ENCODE results near the gene ZKSCAN4.

Gene ZKSCAN4

DNA sequence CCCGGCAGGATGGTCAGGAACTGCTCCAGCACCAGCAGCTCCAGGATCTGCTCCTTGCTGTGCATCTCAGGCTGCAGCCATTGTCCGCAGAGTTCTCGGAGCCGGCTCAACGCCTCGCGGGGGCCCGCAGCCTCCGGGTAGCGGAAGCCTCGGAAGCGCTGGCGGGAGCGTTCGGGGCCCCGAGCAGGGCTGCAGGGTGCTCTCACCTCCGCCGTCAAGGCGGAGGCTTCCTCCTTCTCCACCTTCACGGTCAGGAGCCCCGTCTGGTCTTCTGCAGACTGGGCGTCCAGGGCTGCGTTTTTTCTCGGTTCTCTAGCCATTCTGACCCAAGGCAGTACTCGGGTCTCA lies 434 bp downstream of the ZKSCAN4 start:
- DNase-seq (ENCODE audit: low read depth) = peak; percentile 13
- H3K4me3 ChIP-seq (ENCODE audit: low read depth, low read length) = peak overlapping the region; percentile 87
- TF ChIP-seq, protein P1, sequence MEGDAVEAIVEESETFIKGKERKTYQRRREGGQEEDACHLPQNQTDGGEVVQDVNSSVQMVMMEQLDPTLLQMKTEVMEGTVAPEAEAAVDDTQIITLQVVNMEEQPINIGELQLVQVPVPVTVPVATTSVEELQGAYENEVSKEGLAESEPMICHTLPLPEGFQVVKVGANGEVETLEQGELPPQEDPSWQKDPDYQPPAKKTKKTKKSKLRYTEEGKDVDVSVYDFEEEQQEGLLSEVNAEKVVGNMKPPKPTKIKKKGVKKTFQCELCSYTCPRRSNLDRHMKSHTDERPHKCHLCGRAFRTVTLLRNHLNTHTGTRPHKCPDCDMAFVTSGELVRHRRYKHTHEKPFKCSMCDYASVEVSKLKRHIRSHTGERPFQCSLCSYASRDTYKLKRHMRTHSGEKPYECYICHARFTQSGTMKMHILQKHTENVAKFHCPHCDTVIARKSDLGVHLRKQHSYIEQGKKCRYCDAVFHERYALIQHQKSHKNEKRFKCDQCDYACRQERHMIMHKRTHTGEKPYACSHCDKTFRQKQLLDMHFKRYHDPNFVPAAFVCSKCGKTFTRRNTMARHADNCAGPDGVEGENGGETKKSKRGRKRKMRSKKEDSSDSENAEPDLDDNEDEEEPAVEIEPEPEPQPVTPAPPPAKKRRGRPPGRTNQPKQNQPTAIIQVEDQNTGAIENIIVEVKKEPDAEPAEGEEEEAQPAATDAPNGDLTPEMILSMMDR (conservative IDR thresholded peaks at IDR 0.05; ENCODE audit: low read depth, low read length) = no peak

DNA sequence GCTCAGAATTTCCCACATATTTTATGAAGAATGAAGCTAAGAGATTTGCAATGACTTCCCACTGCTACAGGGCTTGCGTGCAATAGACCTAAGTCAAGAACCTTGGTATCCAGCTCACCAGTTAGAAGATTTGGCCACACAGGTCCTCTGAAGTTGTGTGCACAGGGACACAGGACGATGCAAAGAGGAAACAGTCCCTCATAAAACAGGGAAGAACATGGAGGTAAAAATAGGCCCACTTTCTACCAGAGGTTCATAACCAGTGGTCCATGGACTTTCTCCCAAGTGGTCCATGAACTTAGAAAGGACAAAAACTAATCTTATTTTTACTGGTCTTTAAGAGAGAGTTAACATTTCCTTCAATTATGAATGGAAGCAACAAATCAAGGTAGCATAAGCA lies 1.3 kb downstream of the ZKSCAN4 start:
- DNase-seq (ENCODE audit: low read depth) = no peak
- TF ChIP-seq, protein P1 (conservative IDR thresholded peaks at IDR 0.05; ENCODE audit: low read depth, low read length) = no peak
- H3K4me3 ChIP-seq (ENCODE audit: low read depth, low read length) = peak overlapping the region; percentile 87

DNA sequence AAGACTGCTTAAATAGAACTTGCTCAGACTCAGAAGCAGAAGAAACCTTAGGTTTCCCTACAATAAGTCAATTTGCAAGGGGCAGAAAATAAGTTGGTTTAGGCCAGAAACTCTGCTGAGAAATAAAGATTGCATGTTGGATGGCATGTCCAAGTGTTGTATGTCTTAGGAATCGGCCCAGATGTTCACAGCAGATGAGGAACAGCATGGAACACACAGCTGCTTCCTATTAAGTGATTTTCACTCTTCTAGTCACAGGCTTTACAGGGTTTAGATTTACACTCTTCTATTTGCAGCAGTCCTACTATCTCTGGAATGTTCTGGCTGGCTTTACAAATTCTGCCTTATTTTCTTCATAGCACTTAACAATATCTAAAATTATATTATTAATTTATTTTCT lies 3.2 kb downstream of the ZKSCAN4 start:
- TF ChIP-seq, protein P1 (conservative IDR thresholded peaks at IDR 0.05; ENCODE audit: low read depth, low read length) = no peak
- no peak overlapping the region for H3K4me3 ChIP-seq (ENCODE audit: low read depth, low read length)
- DNase-seq (ENCODE audit: low read depth) = no peak

DNA sequence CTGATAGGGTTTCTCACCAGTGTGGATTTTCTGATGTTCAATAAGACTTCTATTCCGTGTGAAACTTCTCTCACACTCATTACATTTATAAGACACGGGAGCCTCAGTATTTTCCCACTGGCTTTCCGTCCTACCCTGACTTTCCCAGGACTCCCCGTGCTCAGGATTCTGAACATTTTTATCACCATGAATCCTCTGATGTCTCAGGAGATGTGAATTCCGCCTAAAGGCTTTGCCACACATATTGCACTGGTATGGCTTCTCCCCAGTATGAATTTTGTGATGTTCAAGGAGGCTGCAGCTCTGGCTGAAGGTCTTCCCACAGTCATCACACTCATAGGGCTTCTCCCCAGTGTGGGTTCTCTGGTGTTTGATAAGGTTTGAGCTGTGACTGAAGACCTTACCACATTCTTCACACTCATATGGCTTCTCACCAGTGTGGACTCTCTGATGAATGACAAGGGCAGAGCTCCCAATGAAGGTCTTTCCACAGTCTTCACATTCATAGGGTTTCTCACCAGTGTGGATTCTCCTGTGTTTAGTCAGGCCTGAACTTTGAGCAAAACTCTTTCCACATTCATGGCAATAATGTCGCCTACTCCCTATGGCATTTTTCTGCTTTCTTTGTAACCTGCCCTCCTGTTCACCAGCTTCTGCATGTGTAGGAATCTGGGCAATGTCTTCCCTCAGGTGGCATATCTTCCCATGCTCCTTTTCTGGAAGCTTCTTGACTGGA lies 6.7 kb downstream of the ZKSCAN4 start:
- TF ChIP-seq, protein P1 (conservative IDR thresholded peaks at IDR 0.05; ENCODE audit: low read depth, low read length) = no peak
- no peak overlapping the region for H3K4me3 ChIP-seq (ENCODE audit: low read depth, low read length)
- DNase-seq (ENCODE audit: low read depth) = no peak

DNA sequence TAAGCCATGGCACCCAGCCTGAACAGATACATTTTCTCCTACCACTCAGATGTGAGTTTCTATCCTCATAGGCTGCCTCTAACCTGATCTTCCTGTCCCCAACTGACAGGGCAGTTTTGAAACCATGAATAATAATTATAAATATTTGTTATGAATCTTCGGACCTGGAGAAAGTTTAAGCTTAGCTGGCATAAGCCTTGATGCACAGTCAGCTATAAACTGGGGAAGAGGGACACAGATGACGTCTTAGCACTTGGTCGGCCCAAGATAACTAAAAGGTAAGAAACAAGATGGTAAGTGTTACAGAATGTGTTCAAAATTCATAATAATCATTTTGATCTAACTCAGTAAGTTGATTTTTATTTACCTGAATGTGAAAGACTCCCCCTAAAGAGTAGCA lies 8.1 kb downstream of the ZKSCAN4 start:
- TF ChIP-seq, protein P1 (conservative IDR thresholded peaks at IDR 0.05; ENCODE audit: low read depth, low read length) = no peak
- DNase-seq (ENCODE audit: low read depth) = no peak
- no peak overlapping the region for H3K4me3 ChIP-seq (ENCODE audit: low read depth, low read length)

DNA sequence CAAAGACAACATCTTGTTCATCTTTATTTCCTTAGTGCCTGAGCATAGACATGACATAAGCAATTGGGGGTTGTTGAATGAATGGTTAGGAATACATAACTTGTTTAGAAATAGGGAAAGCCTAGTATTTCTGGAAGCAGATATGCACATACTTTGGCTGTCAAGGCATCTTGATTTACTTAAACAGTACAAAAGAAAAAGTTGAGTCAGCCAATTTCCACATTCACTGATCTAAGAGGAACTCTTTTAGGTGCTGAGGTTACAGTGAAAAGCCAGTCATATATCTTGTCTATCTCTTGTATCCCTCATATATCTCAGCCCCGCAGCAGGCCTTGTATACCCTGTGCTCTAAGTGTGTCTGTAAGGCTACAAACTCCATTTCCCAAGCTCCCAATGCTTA lies 11.6 kb downstream of the ZKSCAN4 start:
- no peak for DNase-seq (ENCODE audit: low read depth)
- no peak overlapping the region for H3K4me3 ChIP-seq (ENCODE audit: low read depth, low read length)
- TF ChIP-seq, protein P1 (conservative IDR thresholded peaks at IDR 0.05; ENCODE audit: low read depth, low read length) = no peak

DNA sequence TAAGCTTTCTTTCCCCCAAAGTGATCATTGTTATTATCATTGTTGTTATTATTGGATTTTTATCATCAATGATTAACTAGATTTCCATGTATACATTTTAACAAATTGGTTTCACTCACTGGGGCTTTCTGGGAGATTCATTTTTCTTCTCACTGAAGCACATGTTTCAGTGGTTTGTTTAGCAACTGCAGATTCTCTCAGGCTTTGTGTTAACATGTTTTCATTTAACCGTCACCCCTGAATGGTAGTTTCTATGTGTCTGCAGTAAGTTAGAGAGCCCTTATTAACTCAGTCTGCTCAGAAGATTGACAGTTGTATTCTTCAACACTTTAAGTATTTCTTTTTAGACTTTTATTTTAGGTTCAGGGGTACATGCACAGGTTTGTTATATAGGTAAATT lies 12.4 kb downstream of the ZKSCAN4 start:
- no peak overlapping the region for H3K4me3 ChIP-seq (ENCODE audit: low read depth, low read length)
- TF ChIP-seq, protein P1 (conservative IDR thresholded peaks at IDR 0.05; ENCODE audit: low read depth, low read length) = no peak
- no peak for DNase-seq (ENCODE audit: low read depth)

Measured in choroid plexus epithelial cell (primary cell).